H4 (cell line): ENCODE data around the gene ZNF407. TPM values are rescaled to one million over a fixed set of nuclear protein-coding genes. Genes with fewer than 3 reads are reported as not detected.
A peak's percentile ranks its signal among the peaks of the same experiment; 100 is the strongest.

ENCODE experiments used
- DNase-seq: peaks from one replicate; pipeline ENCODE4 v3.0.0-alpha.2; 2015; ENCODE audit warnings: low spot score
- total RNA-seq: library from RNA; depleted of rRNA; stranded (reverse); fragments of >200 nt; shearing (Covaris generic); gene quantifications from 2 replicates; pipeline ENCODE4 v1.2.3, GENCODE V29; 2014

The ZNF407 gene
- total RNA-seq, 1 experiment from 2014 or later = 5.6 TPM

- DNase-seq = no peak
Measured at GRCh38 chr18:74785632-74786031, 188.0 kb downstream of the ZNF407 start.

DNA sequence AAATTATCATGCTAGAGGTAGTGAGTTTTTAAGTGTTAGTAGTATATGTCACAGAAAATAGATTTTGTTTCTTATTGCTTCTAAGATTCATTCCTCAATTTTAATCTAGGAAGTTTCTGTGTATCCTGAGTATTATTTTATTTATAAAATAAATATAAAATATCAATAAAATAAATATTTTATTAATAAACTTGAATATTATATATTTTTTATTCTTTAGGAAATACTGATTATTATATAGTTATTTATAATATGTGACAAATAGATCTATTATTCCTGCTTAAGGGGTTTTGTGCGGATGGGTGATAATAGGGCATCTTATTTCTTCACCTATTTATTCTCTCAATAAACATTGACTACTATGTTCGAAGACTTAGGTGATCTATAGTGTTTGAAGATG lies 191.0 kb downstream of the ZNF407 start:
- no peak for DNase-seq

DNA sequence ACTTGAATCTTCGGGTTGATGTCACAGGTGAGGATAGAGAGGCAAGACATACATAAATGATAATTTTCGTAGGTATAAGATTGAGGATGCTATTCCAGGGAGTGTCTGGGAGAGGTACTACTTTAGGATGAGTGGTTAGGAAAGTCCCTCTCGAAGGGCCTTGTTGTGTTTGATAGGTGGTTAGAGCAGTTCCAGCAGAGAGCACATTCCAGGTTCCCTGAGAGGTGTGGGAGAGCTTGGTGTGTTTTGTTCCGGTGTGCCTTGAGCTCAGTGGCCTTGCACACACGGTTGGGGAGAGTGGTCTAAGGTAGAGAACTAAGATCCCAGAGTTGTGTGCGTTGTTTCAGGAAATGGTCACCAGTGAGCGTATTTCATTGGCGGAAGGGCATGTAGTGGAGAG lies 191.4 kb downstream of the ZNF407 start:
- DNase-seq = no peak

GRCh38 chr18:74790451-74790850 lies 192.8 kb downstream of the ZNF407 start:
- no peak for DNase-seq

GRCh38 chr18:74791501-74792194 lies 194.0 kb downstream of the ZNF407 start:
- no peak for DNase-seq

DNA sequence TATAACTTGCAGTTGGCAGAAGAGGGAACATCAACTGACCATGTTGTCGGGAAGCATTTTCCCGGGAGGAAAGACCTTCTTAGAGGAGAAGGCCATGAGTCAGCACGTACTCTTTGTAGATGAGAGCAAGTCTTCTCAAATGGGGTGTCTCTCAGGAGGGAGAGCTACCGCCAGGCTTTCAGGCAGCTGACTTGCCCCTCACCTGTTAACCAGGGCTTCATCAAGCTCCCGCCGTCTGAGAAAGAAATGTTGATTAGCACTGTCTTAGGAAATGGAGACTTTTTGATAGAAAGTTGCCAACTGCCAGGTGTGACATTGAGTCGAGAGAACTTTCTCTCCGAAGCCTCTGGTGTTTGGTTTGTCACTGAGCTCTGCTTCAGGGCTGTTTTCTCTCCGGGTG lies 196.1 kb downstream of the ZNF407 start:
- DNase-seq = no peak

DNA sequence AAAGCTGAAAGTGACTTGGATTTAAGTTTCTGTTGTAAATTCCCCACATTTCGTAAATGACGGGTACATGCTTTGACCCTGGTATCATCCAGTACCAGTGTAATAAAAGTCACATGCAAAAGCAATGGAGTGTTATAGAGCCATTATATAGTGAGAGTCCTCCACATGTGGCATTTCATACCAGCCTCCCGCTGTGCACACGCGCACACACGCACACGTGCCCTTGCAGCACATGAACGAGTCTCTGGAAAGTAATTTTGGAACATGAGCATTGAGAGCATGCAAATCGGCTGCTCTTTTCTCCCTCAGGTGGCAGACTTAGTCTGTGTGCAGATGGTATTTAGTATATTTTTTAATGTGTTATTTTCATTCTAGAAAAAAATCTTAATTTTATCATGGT lies 198.1 kb downstream of the ZNF407 start:
- DNase-seq = no peak

GRCh38 chr18:74796211-74796610 lies 198.5 kb downstream of the ZNF407 start:
- no peak for DNase-seq

GRCh38 chr18:74796841-74797576 lies 199.3 kb downstream of the ZNF407 start:
- DNase-seq = no peak

- DNase-seq = no peak
Measured at GRCh38 chr18:74797577-74798151, 200.0 kb downstream of the ZNF407 start.

GRCh38 chr18:74799542-74799941 lies 201.9 kb downstream of the ZNF407 start:
- DNase-seq = no peak

DNA sequence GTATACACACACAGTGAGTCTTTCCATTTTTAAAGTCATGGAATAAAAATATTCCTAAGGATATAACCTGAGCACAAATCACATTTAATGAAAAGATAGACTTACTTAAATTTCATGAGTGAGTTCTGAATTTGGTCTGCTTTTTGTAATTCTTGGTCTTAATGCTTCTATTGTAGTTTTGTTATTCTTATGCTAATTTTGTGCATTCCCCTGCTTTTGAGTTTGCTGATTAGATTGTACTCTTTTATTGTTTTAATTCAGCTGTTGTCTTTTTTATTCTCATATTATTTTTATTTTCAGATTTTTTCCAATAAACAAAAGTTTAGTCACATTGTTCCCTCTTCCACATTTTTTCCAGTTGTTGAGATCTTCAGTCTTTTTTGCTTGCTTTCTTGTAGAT lies 202.4 kb downstream of the ZNF407 start:
- DNase-seq = no peak

DNA sequence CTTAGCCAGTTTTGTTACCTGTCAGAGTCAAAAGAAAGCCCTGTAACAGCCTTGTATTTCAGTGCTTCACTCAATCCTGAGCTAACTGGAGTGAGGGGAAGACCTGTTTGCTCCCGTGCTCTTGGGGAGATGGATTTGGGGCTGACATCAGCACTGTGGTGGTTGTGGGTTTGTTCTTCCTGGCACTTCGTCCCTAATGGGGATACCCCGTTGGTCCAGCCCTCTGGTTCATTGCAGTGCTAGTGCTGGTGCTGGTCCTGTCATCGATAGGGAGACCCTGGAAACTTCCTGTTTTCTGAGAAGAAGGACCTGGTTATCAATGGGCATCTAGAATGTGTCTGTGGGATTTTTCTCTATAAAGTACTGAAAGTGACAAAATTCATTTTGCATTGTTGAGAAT lies 205.4 kb downstream of the ZNF407 start:
- DNase-seq = no peak

- DNase-seq = no peak
Measured at GRCh38 chr18:74803769-74804168, 206.1 kb downstream of the ZNF407 start.

DNA sequence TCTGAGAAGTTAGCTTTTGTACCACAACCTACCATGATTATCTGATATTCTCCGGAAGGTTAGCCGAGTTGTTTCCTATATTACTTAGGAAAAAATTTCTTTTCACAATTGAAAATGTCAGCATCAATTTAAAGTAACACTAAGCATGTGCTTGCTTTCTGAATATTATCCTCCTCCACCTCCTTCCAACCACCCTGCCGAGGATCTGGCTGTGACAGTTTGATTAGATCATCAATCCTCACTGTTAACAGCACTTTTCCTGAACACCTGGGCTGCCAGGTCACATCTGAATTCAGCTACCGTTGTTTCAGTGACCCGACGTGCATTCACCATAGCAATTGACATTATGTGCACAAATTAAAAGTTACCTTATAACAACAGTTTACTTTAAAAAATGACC lies 207.0 kb downstream of the ZNF407 start:
- DNase-seq = no peak

GRCh38 chr18:74806073-74806472 lies 208.4 kb downstream of the ZNF407 start:
- DNase-seq = no peak

- DNase-seq = peak; percentile 75
Measured at GRCh38 chr18:74806700-74807416, 209.2 kb downstream of the ZNF407 start.

- no peak for DNase-seq
Measured at GRCh38 chr18:74817576-74817975, 219.9 kb downstream of the ZNF407 start.

GRCh38 chr18:74818516-74819175 lies 221.0 kb downstream of the ZNF407 start:
- no peak for DNase-seq

- peak; percentile 37 for DNase-seq
Measured at GRCh38 chr18:74819433-74820059, 221.9 kb downstream of the ZNF407 start.

DNA sequence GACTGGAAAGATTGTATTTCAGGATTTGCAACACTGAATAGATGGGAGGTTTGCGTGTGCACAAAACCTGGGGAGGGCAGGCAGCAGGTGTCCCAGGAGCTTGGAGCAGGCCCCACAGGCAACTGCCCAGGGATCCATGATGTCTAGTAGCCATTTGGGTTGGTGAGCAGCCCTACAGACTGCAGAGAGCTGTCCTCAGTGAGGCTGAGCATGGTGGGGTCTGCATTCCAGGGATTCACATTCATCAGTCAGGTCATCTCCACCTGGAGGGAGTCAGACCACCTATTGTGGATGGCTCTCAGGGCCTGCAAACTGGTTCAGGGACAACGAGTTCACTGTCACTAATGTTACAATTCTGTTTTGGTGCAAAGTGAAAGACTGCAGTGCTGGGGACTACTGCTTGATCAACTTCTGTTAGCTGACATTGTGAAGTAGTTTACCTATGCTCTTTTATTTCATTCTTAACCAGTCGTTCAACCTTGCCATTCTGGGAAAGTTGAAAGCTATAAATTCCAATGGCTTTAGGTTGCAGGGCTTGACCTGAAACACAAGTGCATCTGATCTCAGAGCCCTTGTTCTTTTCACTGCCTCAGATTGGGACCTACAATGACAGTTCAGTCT lies 222.6 kb downstream of the ZNF407 start:
- no peak for DNase-seq
